Right cardiac atrium (tissue), 5 donors: ENCODE data around the gene GLI3. TPM values are rescaled to one million over a fixed set of nuclear protein-coding genes. Genes with fewer than 3 reads are reported as not detected.

Experiments used
- ATAC-seq, 2 donors: fragments of 200-7000 bp; cut with Tn5 transposase; one replicate each; pipeline versions ENCODE4 v1.8.0 to v1.9.1; 2020; ENCODE audit warnings: moderate library complexity in 2 of 2, mild to moderate bottlenecking in 1 of 2
- DNase-seq, 3 donors: peaks; one replicate each; pipeline ENCODE4 v3.0.0-alpha.2; 2020
- H3K27ac ChIP-seq: one replicate; pipeline ENCODE4 v1.5.1; 2013; ENCODE audit warnings: mild to moderate bottlenecking, low read length, control low read depth, moderate library complexity
- H3K27me3 ChIP-seq: one replicate; pipeline ENCODE4 v1.6.1; 2013; ENCODE audit not compliant: control insufficient read depth, insufficient read depth
- H3K4me1 ChIP-seq: one replicate; pipeline ENCODE4 v1.6.1; 2013; ENCODE audit warnings: low read length; ENCODE audit not compliant: control insufficient read depth, insufficient read depth
- H3K4me3 ChIP-seq: one replicate; pipeline ENCODE4 v1.5.1; 2013; ENCODE audit warnings: low read length, control low read depth
- H3K9me3 ChIP-seq: one replicate; pipeline ENCODE4 v1.6.1; 2013; ENCODE audit warnings: low read length; ENCODE audit not compliant: control insufficient read depth
- WGBS: extraction: QIAGEN DNeasy Blood & Tissue Kit; methylation state at CpG from one replicate; pipeline ENCODE4 v1.1.7; 2013; 5-methylcytosine and 5-hydroxymethylcytosine counted together
- intact Hi-C, 4 donors: fragments of 100-400 bp; cut with DNase I; formaldehyde crosslinking; loops; one replicate each; pipeline versions ENCODE4 v1.11.0 to v1.14.0; 2022 to 2023
- polyA plus RNA-seq: library from polyadenylated mRNA; stranded (reverse); fragments of 200-250 nt; gene quantifications from one replicate; pipeline ENCODE4 v1.2.3, GENCODE V29; 2013
- total RNA-seq, 4 donors: library from RNA; stranded (reverse); fragmentation: NEBNext Ultra II Directional; extraction: Animal tissue kit (Norgen Biotek cat#: 25700); gene quantifications; one replicate each; pipeline ENCODE4 v1.2.1, GENCODE V29; 2021
- donor health status: healthy with polysubstance abuse.
- donor health status: DM: no; HTN: yes; CAD: no.
- donor health status: DM: no; HTN: no; CAD: no.
- donor health status: DM: no; HTN: yes; CAD: no; lungs with severe emphysema.
- donor health status: DM: yes; HTN: yes; CAD: no.

The GLI3 gene
- total and polyA plus RNA-seq, 5 donors: 0.50 to 3.5 (median 2.5) TPM

GRCh38 chr7:42156291-42156865, 80.6 kb downstream of the GLI3 start:
- Histone ChIP-seq H3K27ac (no peak overlapping the region), H3K27me3 (no peaks in the 10 kb centered on the region), H3K4me1 (no peaks in the 10 kb centered on the region), H3K4me3 (no peak overlapping the region), H3K9me3 (no peaks in the 10 kb centered on the region)
- DNase-seq (no peak), ATAC-seq (no peak)
- intact Hi-C loops: no loop called here
- 81% methylated on average over 6 of the region's 6 CpGs for WGBS

- no peaks in the 10 kb centered on the region for H3K27me3 ChIP-seq
- H3K4me3 ChIP-seq: no peak overlapping the region
- no peak for DNase-seq
- H3K9me3 ChIP-seq: no peaks in the 10 kb centered on the region
- no peaks in the 10 kb centered on the region for H3K4me1 ChIP-seq
- no peak overlapping the region for H3K27ac ChIP-seq
- WGBS: 90% methylated on average over 7 of the region's 7 CpGs
- intact Hi-C loops: no loop called here
- no peak for ATAC-seq
Measured at GRCh38 chr7:42155584-42156290, 81.3 kb downstream of the GLI3 start.

GRCh38 chr7:42154173-42154572, 82.8 kb downstream of the GLI3 start:
- Histone ChIP-seq H3K4me3 (no peak overlapping the region), H3K27ac (no peak overlapping the region), H3K27me3 (no peaks in the 10 kb centered on the region), H3K9me3 (no peaks in the 10 kb centered on the region), H3K4me1 (no peaks in the 10 kb centered on the region)
- ATAC-seq: no peak
- 84% methylated on average over 9 of the region's 9 CpGs for WGBS
- DNase-seq: no peak
- intact Hi-C loops: no loop called here

GRCh38 chr7:42152329-42153205, 84.4 kb downstream of the GLI3 start:
- intact Hi-C loops: no loop called here
- no peak overlapping the region for H3K27ac ChIP-seq
- ATAC-seq: no peak

GRCh38 chr7:42151309-42151708, 85.7 kb downstream of the GLI3 start:
- H3K9me3 ChIP-seq: no peaks in the 10 kb centered on the region
- intact Hi-C loops: no loop called here
- no peak overlapping the region for H3K4me3 ChIP-seq
- H3K27me3 ChIP-seq: no peaks in the 10 kb centered on the region
- no peaks in the 10 kb centered on the region for H3K4me1 ChIP-seq
- DNase-seq (no peak), ATAC-seq (peak in 1 of 2 donors; percentile 71)
- no peak overlapping the region for H3K27ac ChIP-seq
- WGBS: 40% methylated on average over 7 of the region's 7 CpGs

More at GRCh38 chr7:42152329-42153205, 84.4 kb downstream of the GLI3 start:
- no peak for DNase-seq
- H3K4me1 ChIP-seq: no peaks in the 10 kb centered on the region
- no peaks in the 10 kb centered on the region for H3K27me3 ChIP-seq
- no peak overlapping the region for H3K4me3 ChIP-seq
- H3K9me3 ChIP-seq: no peaks in the 10 kb centered on the region
- 81% methylated on average over 11 of the region's 11 CpGs for WGBS

- intact Hi-C loops: no loop called here
- Histone ChIP-seq H3K9me3 (no peaks in the 10 kb centered on the region), H3K27ac (no peak overlapping the region), H3K27me3 (no peaks in the 10 kb centered on the region), H3K4me1 (no peaks in the 10 kb centered on the region), H3K4me3 (no peak overlapping the region)
- ATAC-seq (no peak), DNase-seq (no peak)
Measured at GRCh38 chr7:42145539-42145938, 91.5 kb downstream of the GLI3 start.

GRCh38 chr7:42144604-42145003, 92.4 kb downstream of the GLI3 start:
- H3K4me3 ChIP-seq: no peak overlapping the region
- intact Hi-C loops: no loop called here
- no peak overlapping the region for H3K27ac ChIP-seq
- DNase-seq (no peak), ATAC-seq (no peak)
- H3K27me3 ChIP-seq: no peaks in the 10 kb centered on the region
- H3K9me3 ChIP-seq: no peaks in the 10 kb centered on the region
- H3K4me1 ChIP-seq: no peaks in the 10 kb centered on the region
- 62% methylated on average over 4 of the region's 4 CpGs for WGBS

GRCh38 chr7:42143711-42144600, 93.1 kb downstream of the GLI3 start:
- H3K4me3 ChIP-seq: no peak overlapping the region
- intact Hi-C loops: no loop called here
- H3K4me1 ChIP-seq: no peaks in the 10 kb centered on the region
- no peak for ATAC-seq
- H3K9me3 ChIP-seq: no peaks in the 10 kb centered on the region
- no peak overlapping the region for H3K27ac ChIP-seq
- no peaks in the 10 kb centered on the region for H3K27me3 ChIP-seq
- 84% methylated on average over 14 of the region's 14 CpGs for WGBS
- no peak for DNase-seq

GRCh38 chr7:42142089-42142488, 94.9 kb downstream of the GLI3 start:
- 97% methylated on average over 4 of the region's 4 CpGs for WGBS
- H3K27me3 ChIP-seq: no peaks in the 10 kb centered on the region
- H3K4me1 ChIP-seq: no peaks in the 10 kb centered on the region
- H3K4me3 ChIP-seq: no peak overlapping the region
- no peaks in the 10 kb centered on the region for H3K9me3 ChIP-seq
- intact Hi-C loops: no loop called here
- no peak for ATAC-seq
- DNase-seq: no peak
- H3K27ac ChIP-seq: no peak overlapping the region

GRCh38 chr7:42139751-42140150, 97.3 kb downstream of the GLI3 start:
- 95% methylated on average over 4 of the region's 4 CpGs for WGBS
- intact Hi-C loops: no loop called here
- Histone ChIP-seq H3K4me1 (no peaks in the 10 kb centered on the region), H3K4me3 (no peak overlapping the region), H3K27ac (no peak overlapping the region), H3K9me3 (no peaks in the 10 kb centered on the region), H3K27me3 (no peaks in the 10 kb centered on the region)
- DNase-seq (no peak), ATAC-seq (no peak)
